NCI-H2227 (cell line): Measurements from ENCODE around the gene LLGL1.

Experiments used
- DNase-seq: peaks from one replicate; lab custom pipeline; 2025; ENCODE audit not compliant: unreplicated experiment; lab: John Stamatoyannopoulos, UW

Gene LLGL1

GRCh38 chr17:18263885-18264682 lies 38.6 kb downstream of the LLGL1 start:
- no peak for DNase-seq

GRCh38 chr17:18267366-18267765 lies 41.9 kb downstream of the LLGL1 start:
- no peak for DNase-seq

- DNase-seq = peak; percentile 5
Measured at GRCh38 chr17:18267927-18268711, 42.7 kb downstream of the LLGL1 start.

- no peak for DNase-seq
Measured at GRCh38 chr17:18270046-18270931, 44.9 kb downstream of the LLGL1 start.

GRCh38 chr17:18277076-18277475 lies 51.6 kb downstream of the LLGL1 start:
- DNase-seq = no peak

GRCh38 chr17:18278867-18279266 lies 53.4 kb downstream of the LLGL1 start:
- DNase-seq = no peak

- no peak for DNase-seq
Measured at GRCh38 chr17:18280249-18280648, 54.8 kb downstream of the LLGL1 start.

- DNase-seq = no peak
Measured at GRCh38 chr17:18280766-18281371, 55.4 kb downstream of the LLGL1 start.

GRCh38 chr17:18281788-18282187 lies 56.4 kb downstream of the LLGL1 start:
- DNase-seq = no peak

- no peak for DNase-seq
Measured at GRCh38 chr17:18285296-18285695, 59.9 kb downstream of the LLGL1 start.

- no peak for DNase-seq
Measured at GRCh38 chr17:18291718-18292540, 66.5 kb downstream of the LLGL1 start.
